ENCODE measurements around the gene MAPT.
"Not testable (repeated sequence)": the region's sequence is repeated elsewhere in the genome, so short reads cannot be mapped to it uniquely, and the experiment has no call there.

MAPT gene

DNA sequence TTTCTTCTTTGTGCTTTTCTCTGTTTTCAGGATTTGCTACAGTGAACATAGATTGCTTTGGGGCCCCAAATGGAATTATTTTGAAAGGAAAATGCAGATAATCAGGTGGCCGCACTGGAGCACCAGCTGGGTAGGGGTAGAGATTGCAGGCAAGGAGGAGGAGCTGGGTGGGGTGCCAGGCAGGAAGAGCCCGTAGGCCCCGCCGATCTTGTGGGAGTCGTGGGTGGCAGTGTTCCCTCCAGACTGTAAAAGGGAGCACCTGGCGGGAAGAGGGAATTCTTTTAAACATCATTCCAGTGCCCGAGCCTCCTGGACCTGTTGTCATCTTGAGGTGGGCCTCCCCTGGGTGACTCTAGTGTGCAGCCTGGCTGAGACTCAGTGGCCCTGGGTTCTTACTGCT lies 105.9 kb downstream of the MAPT start:
- TF ChIP-seq, protein P1, sequence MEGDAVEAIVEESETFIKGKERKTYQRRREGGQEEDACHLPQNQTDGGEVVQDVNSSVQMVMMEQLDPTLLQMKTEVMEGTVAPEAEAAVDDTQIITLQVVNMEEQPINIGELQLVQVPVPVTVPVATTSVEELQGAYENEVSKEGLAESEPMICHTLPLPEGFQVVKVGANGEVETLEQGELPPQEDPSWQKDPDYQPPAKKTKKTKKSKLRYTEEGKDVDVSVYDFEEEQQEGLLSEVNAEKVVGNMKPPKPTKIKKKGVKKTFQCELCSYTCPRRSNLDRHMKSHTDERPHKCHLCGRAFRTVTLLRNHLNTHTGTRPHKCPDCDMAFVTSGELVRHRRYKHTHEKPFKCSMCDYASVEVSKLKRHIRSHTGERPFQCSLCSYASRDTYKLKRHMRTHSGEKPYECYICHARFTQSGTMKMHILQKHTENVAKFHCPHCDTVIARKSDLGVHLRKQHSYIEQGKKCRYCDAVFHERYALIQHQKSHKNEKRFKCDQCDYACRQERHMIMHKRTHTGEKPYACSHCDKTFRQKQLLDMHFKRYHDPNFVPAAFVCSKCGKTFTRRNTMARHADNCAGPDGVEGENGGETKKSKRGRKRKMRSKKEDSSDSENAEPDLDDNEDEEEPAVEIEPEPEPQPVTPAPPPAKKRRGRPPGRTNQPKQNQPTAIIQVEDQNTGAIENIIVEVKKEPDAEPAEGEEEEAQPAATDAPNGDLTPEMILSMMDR (IDR thresholded peaks at IDR 0.05; ENCODE audit: low read depth, low read length): no peak
- H3K4me3 ChIP-seq (replicated peaks in 1 of 2; ENCODE audit: low read depth in 2 of 2, low read length in 2 of 2): no peak overlapping the region
- no peak for DNase-seq (ENCODE audit: low read depth in 2 of 2)

DNA sequence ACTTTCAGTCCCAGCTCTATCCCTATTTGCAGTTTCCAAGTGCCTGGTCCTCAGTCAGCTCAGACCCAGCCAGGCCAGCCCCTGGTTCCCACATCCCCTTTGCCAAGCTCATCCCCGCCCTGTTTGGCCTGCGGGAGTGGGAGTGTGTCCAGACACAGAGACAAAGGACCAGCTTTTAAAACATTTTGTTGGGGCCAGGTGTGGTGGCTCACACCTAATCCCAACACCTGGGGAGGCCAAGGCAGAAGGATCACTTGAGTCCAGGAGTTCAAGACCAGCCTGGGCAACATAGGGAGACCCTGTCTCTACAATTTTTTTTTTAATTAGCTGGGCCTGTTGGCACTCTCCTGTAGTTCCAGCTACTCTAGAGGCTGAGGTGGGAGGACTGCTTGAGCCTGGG lies 106.4 kb downstream of the MAPT start:
- no peak overlapping the region for H3K4me3 ChIP-seq (replicated peaks in 1 of 2; ENCODE audit: low read depth in 2 of 2, low read length in 2 of 2)
- TF ChIP-seq, protein P1 (IDR thresholded peaks at IDR 0.05; ENCODE audit: low read depth, low read length): no peak
- no peak for DNase-seq (ENCODE audit: low read depth in 2 of 2)

DNA sequence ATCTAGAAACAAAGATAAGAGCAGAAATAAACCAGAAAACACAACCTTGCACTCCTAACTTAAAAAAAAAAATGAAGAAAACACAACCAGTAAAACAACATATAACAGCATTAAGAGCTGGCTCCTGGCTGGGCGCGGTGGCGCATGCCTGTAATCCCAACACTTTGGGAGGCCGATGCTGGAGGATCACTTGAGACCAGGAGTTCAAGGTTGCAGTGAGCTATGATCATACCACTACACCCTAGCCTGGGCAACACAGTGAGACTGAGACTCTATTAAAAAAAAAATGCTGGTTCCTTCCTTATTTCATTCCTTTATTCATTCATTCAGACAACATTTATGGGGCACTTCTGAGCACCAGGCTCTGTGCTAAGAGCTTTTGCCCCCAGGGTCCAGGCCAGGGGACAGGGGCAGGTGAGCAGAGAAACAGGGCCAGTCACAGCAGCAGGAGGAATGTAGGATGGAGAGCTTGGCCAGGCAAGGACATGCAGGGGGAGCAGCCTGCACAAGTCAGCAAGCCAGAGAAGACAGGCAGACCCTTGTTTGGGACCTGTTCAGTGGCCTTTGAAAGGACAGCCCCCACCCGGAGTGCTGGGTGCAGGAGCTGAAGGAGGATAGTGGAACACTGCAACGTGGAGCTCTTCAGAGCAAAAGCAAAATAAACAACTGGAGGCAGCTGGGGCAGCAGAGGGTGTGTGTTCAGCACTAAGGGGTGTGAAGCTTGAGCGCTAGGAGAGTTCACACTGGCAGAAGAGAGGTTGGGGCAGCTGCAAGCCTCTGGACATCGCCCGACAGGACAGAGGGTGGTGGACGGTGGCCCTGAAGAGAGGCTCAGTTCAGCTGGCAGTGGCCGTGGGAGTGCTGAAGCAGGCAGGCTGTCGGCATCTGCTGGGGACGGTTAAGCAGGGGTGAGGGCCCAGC lies 107.3 kb downstream of the MAPT start:
- TF ChIP-seq, protein P1 (IDR thresholded peaks at IDR 0.05; ENCODE audit: low read depth, low read length): no peak
- no peak for DNase-seq (ENCODE audit: low read depth in 2 of 2)
- H3K4me3 ChIP-seq (replicated peaks in 1 of 2; ENCODE audit: low read depth in 2 of 2, low read length in 2 of 2): no peak overlapping the region

DNA sequence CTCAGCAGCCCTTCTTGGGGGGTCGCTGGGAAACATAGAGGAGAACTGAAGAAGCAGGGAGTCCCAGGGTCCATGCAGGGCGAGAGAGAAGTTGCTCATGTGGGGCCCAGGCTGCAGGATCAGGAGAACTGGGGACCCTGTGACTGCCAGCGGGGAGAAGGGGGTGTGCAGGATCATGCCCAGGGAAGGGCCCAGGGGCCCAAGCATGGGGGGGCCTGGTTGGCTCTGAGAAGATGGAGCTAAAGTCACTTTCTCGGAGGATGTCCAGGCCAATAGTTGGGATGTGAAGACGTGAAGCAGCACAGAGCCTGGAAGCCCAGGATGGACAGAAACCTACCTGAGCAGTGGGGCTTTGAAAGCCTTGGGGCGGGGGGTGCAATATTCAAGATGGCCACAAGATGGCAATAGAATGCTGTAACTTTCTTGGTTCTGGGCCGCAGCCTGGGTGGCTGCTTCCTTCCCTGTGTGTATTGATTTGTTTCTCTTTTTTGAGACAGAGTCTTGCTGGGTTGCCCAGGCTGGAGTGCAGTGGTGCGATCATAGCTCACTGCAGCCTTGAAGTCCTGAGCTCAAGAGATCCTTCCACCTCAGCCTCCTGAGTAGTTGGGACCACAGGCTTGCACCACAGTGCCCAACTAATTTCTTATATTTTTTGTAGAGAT lies 108.1 kb downstream of the MAPT start:
- TF ChIP-seq, protein P1 (IDR thresholded peaks at IDR 0.05; ENCODE audit: low read depth, low read length): peak; percentile 86
- peak; percentile 68 to 69 for DNase-seq (ENCODE audit: low read depth in 2 of 2)
- no peak overlapping the region for H3K4me3 ChIP-seq (replicated peaks in 1 of 2; ENCODE audit: low read depth in 2 of 2, low read length in 2 of 2)

DNA sequence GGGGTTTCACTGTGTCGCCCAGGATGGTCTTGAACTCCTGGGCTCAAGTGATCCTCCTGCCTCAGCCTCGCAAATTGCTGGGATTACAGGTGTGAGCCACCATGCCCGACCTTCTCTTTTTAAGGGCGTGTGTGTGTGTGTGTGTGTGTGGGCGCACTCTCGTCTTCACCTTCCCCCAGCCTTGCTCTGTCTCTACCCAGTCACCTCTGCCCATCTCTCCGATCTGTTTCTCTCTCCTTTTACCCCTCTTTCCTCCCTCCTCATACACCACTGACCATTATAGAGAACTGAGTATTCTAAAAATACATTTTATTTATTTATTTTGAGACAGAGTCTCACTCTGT lies 108.6 kb downstream of the MAPT start:
- TF ChIP-seq, protein P1 (IDR thresholded peaks at IDR 0.05; ENCODE audit: low read depth, low read length): no peak
- DNase-seq (ENCODE audit: low read depth in 2 of 2): no peak
- no peak overlapping the region for H3K4me3 ChIP-seq (replicated peaks in 1 of 2; ENCODE audit: low read depth in 2 of 2, low read length in 2 of 2)

DNA sequence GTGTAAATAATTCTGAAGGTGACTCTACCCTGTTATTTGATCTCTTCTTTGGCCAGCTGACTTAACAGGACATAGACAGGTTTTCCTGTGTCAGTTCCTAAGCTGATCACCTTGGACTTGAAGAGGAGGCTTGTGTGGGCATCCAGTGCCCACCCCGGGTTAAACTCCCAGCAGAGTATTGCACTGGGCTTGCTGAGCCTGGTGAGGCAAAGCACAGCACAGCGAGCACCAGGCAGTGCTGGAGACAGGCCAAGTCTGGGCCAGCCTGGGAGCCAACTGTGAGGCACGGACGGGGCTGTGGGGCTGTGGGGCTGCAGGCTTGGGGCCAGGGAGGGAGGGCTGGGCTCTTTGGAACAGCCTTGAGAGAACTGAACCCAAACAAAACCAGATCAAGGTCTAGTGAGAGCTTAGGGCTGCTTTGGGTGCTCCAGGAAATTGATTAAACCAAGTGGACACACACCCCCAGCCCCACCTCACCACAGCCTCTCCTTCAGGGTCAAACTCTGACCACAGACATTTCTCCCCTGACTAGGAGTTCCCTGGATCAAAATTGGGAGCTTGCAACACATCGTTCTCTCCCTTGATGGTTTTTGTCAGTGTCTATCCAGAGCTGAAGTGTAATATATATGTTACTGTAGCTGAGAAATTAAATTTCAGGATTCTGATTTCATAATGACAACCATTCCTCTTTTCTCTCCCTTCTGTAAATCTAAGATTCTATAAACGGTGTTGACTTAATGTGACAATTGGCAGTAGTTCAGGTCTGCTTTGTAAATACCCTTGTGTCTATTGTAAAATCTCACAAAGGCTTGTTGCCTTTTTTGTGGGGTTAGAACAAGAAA lies 109.8 kb downstream of the MAPT start:
- no peak overlapping the region for H3K4me3 ChIP-seq (replicated peaks in 1 of 2; ENCODE audit: low read depth in 2 of 2, low read length in 2 of 2)
- TF ChIP-seq, protein P1 (IDR thresholded peaks at IDR 0.05; ENCODE audit: low read depth, low read length): no peak
- peak in 1 of 2 donors; percentile 46 for DNase-seq (ENCODE audit: low read depth in 2 of 2)

DNA sequence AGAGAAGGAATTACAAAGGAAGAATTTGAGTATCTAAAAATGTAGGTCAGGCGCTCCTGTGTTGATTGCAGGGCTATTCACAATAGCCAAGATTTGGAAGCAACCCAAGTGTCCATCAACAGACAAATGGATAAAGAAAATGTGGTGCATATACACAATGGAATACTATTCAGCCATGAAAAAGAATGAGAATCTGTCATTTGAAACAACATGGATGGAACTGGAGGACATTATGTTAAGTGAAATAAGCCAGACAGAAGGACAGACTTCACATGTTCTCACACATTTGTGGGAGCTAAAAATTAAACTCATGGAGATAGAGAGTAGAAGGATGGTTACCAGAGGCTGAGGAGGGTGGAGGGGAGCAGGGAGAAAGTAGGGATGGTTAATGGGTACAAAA lies 111.7 kb downstream of the MAPT start:
- not testable (repeated sequence) for H3K4me3 ChIP-seq (replicated peaks in 1 of 2; ENCODE audit: low read depth in 2 of 2, low read length in 2 of 2); DNase-seq (ENCODE audit: low read depth in 2 of 2)
